Measurements from ENCODE around the gene ADARB1. TPM values are rescaled to one million over a fixed set of nuclear protein-coding genes. Genes with fewer than 3 reads are reported as not detected.

ADARB1 gene
- total and polyA plus RNA-seq, 8 donors, result 23.8 to 53.4 (median 30.2) TPM

DNA sequence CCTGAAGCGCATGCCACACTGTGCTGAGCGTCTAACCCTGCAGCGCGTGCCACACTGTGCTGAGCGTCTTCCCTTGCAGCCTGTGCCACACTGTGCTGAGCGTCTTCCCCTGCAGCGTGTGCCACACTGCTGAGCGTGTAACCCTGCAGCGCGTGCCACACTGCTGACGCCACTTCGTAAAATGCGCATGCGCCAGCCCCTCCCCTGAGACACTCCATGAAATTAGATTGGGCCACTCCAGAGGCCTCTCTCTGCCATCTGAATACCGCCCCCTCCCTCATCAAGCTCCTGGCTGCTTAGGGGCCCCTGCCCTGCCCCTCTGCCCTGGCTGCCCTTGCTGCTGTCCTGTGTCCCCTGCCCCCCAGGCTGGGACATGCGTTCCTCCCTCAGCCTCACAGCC, 128.5 kb downstream of the ADARB1 start:
- Histone ChIP-seq H3K27me3 (no peaks in the 10 kb centered on the region), H3K4me3 (no peak overlapping the region), H3K27ac (no peak overlapping the region), H3K36me3 (peaks cover 0 to 28% of the 10 kb centered on the region in 2 donors), H3K9me3 (no peaks in the 10 kb centered on the region), H3K4me1 (no peaks in the 10 kb centered on the region)
- no peak for DNase-seq
- no peak for ATAC-seq
- intact Hi-C loops (cut with DNase I), result no loop called here
- TF ChIP-seq, protein P1, sequence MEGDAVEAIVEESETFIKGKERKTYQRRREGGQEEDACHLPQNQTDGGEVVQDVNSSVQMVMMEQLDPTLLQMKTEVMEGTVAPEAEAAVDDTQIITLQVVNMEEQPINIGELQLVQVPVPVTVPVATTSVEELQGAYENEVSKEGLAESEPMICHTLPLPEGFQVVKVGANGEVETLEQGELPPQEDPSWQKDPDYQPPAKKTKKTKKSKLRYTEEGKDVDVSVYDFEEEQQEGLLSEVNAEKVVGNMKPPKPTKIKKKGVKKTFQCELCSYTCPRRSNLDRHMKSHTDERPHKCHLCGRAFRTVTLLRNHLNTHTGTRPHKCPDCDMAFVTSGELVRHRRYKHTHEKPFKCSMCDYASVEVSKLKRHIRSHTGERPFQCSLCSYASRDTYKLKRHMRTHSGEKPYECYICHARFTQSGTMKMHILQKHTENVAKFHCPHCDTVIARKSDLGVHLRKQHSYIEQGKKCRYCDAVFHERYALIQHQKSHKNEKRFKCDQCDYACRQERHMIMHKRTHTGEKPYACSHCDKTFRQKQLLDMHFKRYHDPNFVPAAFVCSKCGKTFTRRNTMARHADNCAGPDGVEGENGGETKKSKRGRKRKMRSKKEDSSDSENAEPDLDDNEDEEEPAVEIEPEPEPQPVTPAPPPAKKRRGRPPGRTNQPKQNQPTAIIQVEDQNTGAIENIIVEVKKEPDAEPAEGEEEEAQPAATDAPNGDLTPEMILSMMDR (IDR thresholded peaks at IDR 0.05), result no peak

GRCh38 chr21:45203983-45204382, 129.6 kb downstream of the ADARB1 start:
- no peaks in the 10 kb centered on the region for H3K27me3 ChIP-seq
- ATAC-seq (no peak), DNase-seq (no peak)
- no peak overlapping the region for H3K4me3 ChIP-seq
- no peaks in the 10 kb centered on the region for H3K4me1 ChIP-seq
- intact Hi-C loops (cut with DNase I), result no loop called here
- H3K27ac ChIP-seq, result no peak overlapping the region
- H3K36me3 ChIP-seq, result peaks cover 0 to 28% of the 10 kb centered on the region in 2 donors
- TF ChIP-seq, protein P1 (IDR thresholded peaks at IDR 0.05), result no peak
- no peaks in the 10 kb centered on the region for H3K9me3 ChIP-seq

DNA sequence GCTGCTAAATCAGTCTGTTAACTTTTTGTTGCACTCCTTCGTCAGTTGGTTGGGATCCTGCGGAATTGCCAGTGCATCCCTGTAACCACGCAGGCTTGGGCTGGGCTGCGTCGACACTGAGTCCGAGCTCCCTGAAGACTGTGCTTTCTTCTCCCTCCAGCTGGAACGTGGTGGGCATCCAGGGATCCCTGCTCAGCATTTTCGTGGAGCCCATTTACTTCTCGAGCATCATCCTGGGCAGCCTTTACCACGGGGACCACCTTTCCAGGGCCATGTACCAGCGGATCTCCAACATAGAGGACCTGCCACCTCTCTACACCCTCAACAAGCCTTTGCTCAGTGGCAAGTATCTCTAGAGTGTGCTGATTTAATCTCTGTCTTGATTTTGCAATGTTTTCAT, 130.0 kb downstream of the ADARB1 start:
- no peak for DNase-seq
- H3K9me3 ChIP-seq, result no peaks in the 10 kb centered on the region
- peaks cover 0 to 28% of the 10 kb centered on the region in 2 donors for H3K36me3 ChIP-seq
- TF ChIP-seq, protein P1 (IDR thresholded peaks at IDR 0.05), result no peak
- H3K4me1 ChIP-seq, result no peaks in the 10 kb centered on the region
- ATAC-seq, result no peak
- no peak overlapping the region for H3K27ac ChIP-seq
- no peak overlapping the region for H3K4me3 ChIP-seq
- H3K27me3 ChIP-seq, result no peaks in the 10 kb centered on the region
- intact Hi-C loops (cut with DNase I), result no loop called here

DNA sequence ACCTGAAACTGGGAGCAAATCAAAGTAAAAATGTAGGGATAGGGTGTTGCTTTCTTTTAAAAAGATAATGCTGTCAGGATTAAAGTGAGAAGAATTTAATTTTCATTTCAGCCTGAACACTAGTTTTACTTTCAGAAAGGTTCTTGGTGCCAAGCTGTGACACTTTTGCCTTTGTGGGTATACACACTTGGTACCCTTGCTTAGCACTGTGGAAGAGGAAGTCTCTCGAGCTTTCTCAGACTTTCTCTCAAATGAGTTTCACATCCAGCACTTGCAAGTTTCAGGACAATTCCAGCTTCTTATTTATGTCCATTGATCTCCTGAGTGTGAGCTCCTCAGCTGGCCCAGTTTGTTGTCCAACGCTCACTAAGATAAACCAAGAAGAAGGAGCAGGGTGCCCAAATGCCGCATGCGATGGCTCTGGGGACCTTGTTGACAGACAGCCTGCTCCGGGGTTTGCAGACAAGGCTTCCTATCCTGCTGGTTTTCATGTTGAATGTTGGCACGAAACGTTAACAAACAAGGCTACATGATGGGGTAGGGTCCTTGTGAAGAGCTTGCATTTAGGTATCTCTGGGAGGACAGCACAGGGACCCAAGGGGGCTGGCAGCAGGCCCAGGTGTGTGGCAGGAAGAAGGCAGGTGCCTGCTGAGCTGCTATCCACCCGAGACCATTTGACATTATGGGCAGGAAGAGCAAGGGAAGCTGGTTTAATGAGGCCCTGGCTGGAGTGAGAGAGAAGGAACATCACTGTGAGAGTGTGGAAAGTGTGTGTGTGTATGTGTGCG, 133.7 kb downstream of the ADARB1 start:
- H3K4me1 ChIP-seq, result no peaks in the 10 kb centered on the region
- DNase-seq, result no peak
- ATAC-seq, result no peak
- no peak overlapping the region for H3K27ac ChIP-seq
- no peaks in the 10 kb centered on the region for H3K27me3 ChIP-seq
- H3K9me3 ChIP-seq, result no peaks in the 10 kb centered on the region
- TF ChIP-seq, protein P1 (IDR thresholded peaks at IDR 0.05), result no peak
- H3K36me3 ChIP-seq, result peaks cover 0 to 50% of the 10 kb centered on the region in 2 donors
- intact Hi-C loops (cut with DNase I), result no loop called here
- H3K4me3 ChIP-seq, result no peak overlapping the region

- DNase-seq (no peak), ATAC-seq (no peak)
- TF ChIP-seq, protein P1 (IDR thresholded peaks at IDR 0.05), result no peak
- Histone ChIP-seq H3K36me3 (peaks cover 0 to 45% of the 10 kb centered on the region in 2 donors), H3K4me3 (no peak overlapping the region), H3K4me1 (no peaks in the 10 kb centered on the region), H3K27me3 (no peaks in the 10 kb centered on the region), H3K27ac (no peak overlapping the region), H3K9me3 (no peaks in the 10 kb centered on the region)
- intact Hi-C loops (cut with DNase I), result no loop called here
Observed at GRCh38 chr21:45208627-45208951, 134.2 kb downstream of the ADARB1 start.

Data from left lung (tissue), 10 donors.